Measurements from ENCODE around the gene WWC1. TPM values are rescaled to one million over a fixed set of nuclear protein-coding genes. Genes with fewer than 3 reads are reported as not detected.

The WWC1 gene
- total RNA-seq, 2 experiments from 2014 or later = 0.04 to 0.60 TPM

- ChIA-PET POLR2A (no interaction called here), CTCF (interaction anchor here (0.6 to 0.7 kb wide), 2 partner anchors 35 to 65 kb away, joined by 4 read pairs; no protein-coding TSS in a partner anchor)
- Mint-ChIP-seq H3K36me3 (ENCODE audit: low read depth) (no peaks in the 10 kb centered on the region), H3K9me3 (no peaks in the 10 kb centered on the region), H3K4me1 (peaks cover 9% of the 10 kb centered on the region), H3K27me3 (peaks cover 43% of the 10 kb centered on the region), H3K4me3 (no peak overlapping the region), H3K27ac (no peak overlapping the region)
- DNase-seq = no peak
These were observed 730 bp downstream of the WWC1 start for GRCh38 chr5:168291964-168292785.

GRCh38 chr5:168292786-168293696 lies 1.6 kb downstream of the WWC1 start:
- CTCF ChIA-PET = interaction anchor here (0.6 to 0.7 kb wide), 2 partner anchors 34 to 64 kb away, joined by 4 read pairs; no protein-coding TSS in a partner anchor
- H3K27me3 Mint-ChIP-seq = peaks cover 38% of the 10 kb centered on the region

GRCh38 chr5:168295574-168296201 lies 4.2 kb downstream of the WWC1 start:
- CTCF ChIA-PET = no interaction called here
- Mint-ChIP-seq H3K27me3 (peaks cover 27% of the 10 kb centered on the region), H3K4me1 (peaks cover 9% of the 10 kb centered on the region), H3K36me3 (ENCODE audit: low read depth) (no peaks in the 10 kb centered on the region), H3K4me3 (no peak overlapping the region), H3K9me3 (no peaks in the 10 kb centered on the region), H3K27ac (no peak overlapping the region)
- no peak for DNase-seq
- POLR2A ChIA-PET = no interaction called here

More at GRCh38 chr5:168292786-168293696, 1.6 kb downstream of the WWC1 start:
- Mint-ChIP-seq H3K9me3 (no peaks in the 10 kb centered on the region), H3K27ac (no peak overlapping the region), H3K36me3 (ENCODE audit: low read depth) (no peaks in the 10 kb centered on the region), H3K4me3 (peak overlapping the region; percentile 30), H3K4me1 (peaks cover 9% of the 10 kb centered on the region)
- POLR2A ChIA-PET = no interaction called here
- DNase-seq = no peak

- no peaks in the 10 kb centered on the region for H3K9me3 Mint-ChIP-seq
- H3K27me3 Mint-ChIP-seq = peaks cover 21% of the 10 kb centered on the region
- peaks cover 6% of the 10 kb centered on the region for H3K4me1 Mint-ChIP-seq
- H3K27ac Mint-ChIP-seq = no peak overlapping the region
- H3K4me3 Mint-ChIP-seq = no peak overlapping the region
- CTCF ChIA-PET = no interaction called here
- no peak for DNase-seq
- POLR2A ChIA-PET = no interaction called here
- H3K36me3 Mint-ChIP-seq (ENCODE audit: low read depth) = no peaks in the 10 kb centered on the region
These were observed 5.2 kb downstream of the WWC1 start for GRCh38 chr5:168296682-168297081.

- CTCF ChIA-PET = no interaction called here
These were observed 7.5 kb downstream of the WWC1 start for GRCh38 chr5:168298949-168299348.

GRCh38 chr5:168299372-168299771 lies 7.9 kb downstream of the WWC1 start:
- POLR2A ChIA-PET = no interaction called here
- no peak for DNase-seq
- Mint-ChIP-seq H3K36me3 (ENCODE audit: low read depth) (no peaks in the 10 kb centered on the region), H3K9me3 (no peaks in the 10 kb centered on the region), H3K4me1 (no peaks in the 10 kb centered on the region), H3K27me3 (peaks cover 3% of the 10 kb centered on the region), H3K4me3 (no peak overlapping the region), H3K27ac (no peak overlapping the region)
- CTCF ChIA-PET = no interaction called here

More at GRCh38 chr5:168298949-168299348, 7.5 kb downstream of the WWC1 start:
- no peak overlapping the region for H3K27ac Mint-ChIP-seq
- POLR2A ChIA-PET = no interaction called here
- H3K4me1 Mint-ChIP-seq = no peaks in the 10 kb centered on the region
- H3K36me3 Mint-ChIP-seq (ENCODE audit: low read depth) = no peaks in the 10 kb centered on the region
- H3K27me3 Mint-ChIP-seq = peaks cover 7% of the 10 kb centered on the region
- DNase-seq = no peak
- no peak overlapping the region for H3K4me3 Mint-ChIP-seq
- H3K9me3 Mint-ChIP-seq = no peaks in the 10 kb centered on the region

- POLR2A ChIA-PET = no interaction called here
- no peak for DNase-seq
- Mint-ChIP-seq H3K4me3 (no peak overlapping the region), H3K27me3 (no peaks in the 10 kb centered on the region), H3K27ac (no peak overlapping the region), H3K36me3 (ENCODE audit: low read depth) (no peaks in the 10 kb centered on the region), H3K9me3 (no peaks in the 10 kb centered on the region), H3K4me1 (no peaks in the 10 kb centered on the region)
- CTCF ChIA-PET = no interaction called here
These were observed 9.1 kb downstream of the WWC1 start for GRCh38 chr5:168300326-168301182.

- ChIA-PET CTCF (interaction anchor here (0.6 kb wide), 1 partner anchor 13 kb away, joined by 4 read pairs; no protein-coding TSS in a partner anchor), POLR2A (no interaction called here)
- H3K27me3 Mint-ChIP-seq = no peaks in the 10 kb centered on the region
These were observed 10.3 kb downstream of the WWC1 start for GRCh38 chr5:168301593-168302390.

GRCh38 chr5:168302785-168303184 lies 11.3 kb downstream of the WWC1 start:
- H3K27ac Mint-ChIP-seq = no peak overlapping the region
- no peaks in the 10 kb centered on the region for H3K27me3 Mint-ChIP-seq
- no peaks in the 10 kb centered on the region for H3K36me3 Mint-ChIP-seq (ENCODE audit: low read depth)
- H3K4me1 Mint-ChIP-seq = no peaks in the 10 kb centered on the region
- H3K9me3 Mint-ChIP-seq = no peaks in the 10 kb centered on the region
- ChIA-PET CTCF (no interaction called here), POLR2A (no interaction called here)
- no peak for DNase-seq
- no peak overlapping the region for H3K4me3 Mint-ChIP-seq

More at GRCh38 chr5:168301593-168302390, 10.3 kb downstream of the WWC1 start:
- no peak overlapping the region for H3K4me3 Mint-ChIP-seq
- no peaks in the 10 kb centered on the region for H3K9me3 Mint-ChIP-seq
- no peaks in the 10 kb centered on the region for H3K4me1 Mint-ChIP-seq
- H3K36me3 Mint-ChIP-seq (ENCODE audit: low read depth) = no peaks in the 10 kb centered on the region
- no peak overlapping the region for H3K27ac Mint-ChIP-seq
- DNase-seq = no peak

GRCh38 chr5:168303393-168304025 lies 12.1 kb downstream of the WWC1 start:
- Mint-ChIP-seq H3K4me1 (no peaks in the 10 kb centered on the region), H3K27ac (no peak overlapping the region), H3K4me3 (no peak overlapping the region), H3K36me3 (ENCODE audit: low read depth) (no peaks in the 10 kb centered on the region), H3K9me3 (no peaks in the 10 kb centered on the region), H3K27me3 (no peaks in the 10 kb centered on the region)
- CTCF ChIA-PET = interaction anchor here (1.2 kb wide), 1 partner anchor 24 kb away, joined by 3 read pairs; no protein-coding TSS in a partner anchor
- DNase-seq = no peak
- POLR2A ChIA-PET = no interaction called here

- DNase-seq = no peak
- Mint-ChIP-seq H3K9me3 (no peaks in the 10 kb centered on the region), H3K27ac (no peak overlapping the region), H3K36me3 (ENCODE audit: low read depth) (no peaks in the 10 kb centered on the region), H3K4me1 (no peaks in the 10 kb centered on the region), H3K27me3 (no peaks in the 10 kb centered on the region), H3K4me3 (no peak overlapping the region)
- ChIA-PET CTCF (interaction anchor here (1.2 kb wide), 1 partner anchor 23 kb away, joined by 3 read pairs; no protein-coding TSS in a partner anchor), POLR2A (no interaction called here)
These were observed 12.9 kb downstream of the WWC1 start for GRCh38 chr5:168304349-168304748.

All from activated CD4-positive, alpha-beta T cell treated with anti-CD3 and anti-CD28 coated beads, Interleukin-2, amount 10 ng/mL, durations not matched to agents 7 days and 5 days (primary cell).